NT2/D1 (cell line): ENCODE data around the gene ITCH.

Experiments used
- SUZ12 ChIP-seq: IDR thresholded peaks from 2 replicates; pipeline ENCODE4 v1.6.1; 2011; ENCODE audit not compliant: insufficient read length, insufficient read depth; ENCODE audit errors: extremely low read depth
- YY1 ChIP-seq: IDR thresholded peaks from 2 replicates; pipeline ENCODE4 v1.6.1; 2011; ENCODE audit not compliant: insufficient read length, insufficient read depth
- ZNF274 ChIP-seq: IDR thresholded peaks from 2 replicates; pipeline ENCODE4 v1.6.1; 2011; ENCODE audit warnings: mild to moderate bottlenecking, low read depth, low read length

DNA sequence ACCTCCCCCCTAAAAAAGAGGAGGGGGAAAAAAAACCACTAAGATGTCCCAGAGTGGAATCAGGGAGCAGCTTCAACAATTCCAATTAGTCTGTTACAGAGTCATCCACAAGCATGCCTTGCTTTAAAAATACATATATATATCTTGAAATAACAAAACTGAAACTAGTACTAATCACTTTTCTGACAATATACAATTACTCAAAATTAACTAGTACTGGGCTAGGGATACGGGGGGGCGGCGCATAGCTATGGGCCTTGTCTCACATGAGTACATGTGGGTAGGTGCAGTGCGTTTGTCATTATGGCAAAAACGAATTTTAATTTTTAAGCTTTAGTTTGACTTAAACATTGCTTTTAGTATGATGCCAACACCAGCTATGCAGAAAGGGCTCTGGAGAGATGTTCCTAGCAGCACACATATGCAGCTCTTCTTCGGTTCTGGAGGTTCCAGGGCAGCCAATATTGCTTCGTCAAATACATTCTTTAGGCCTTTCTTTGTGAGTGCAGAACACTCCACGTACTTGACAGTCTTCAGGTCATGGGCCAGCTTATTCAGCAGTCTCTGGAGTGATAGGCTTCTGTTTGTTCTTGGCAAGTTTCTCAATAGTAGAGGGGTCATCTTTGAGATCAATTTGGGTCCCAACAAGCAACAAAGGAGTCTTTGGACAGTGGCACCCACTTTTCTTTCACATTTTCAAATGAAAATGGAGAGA is 38.8 kb downstream of the ITCH start:
- TF ChIP-seq SUZ12 (no peak), YY1 (no peak), ZNF274 (no peak)
